Middle frontal gyrus (tissue), 1 donor: Measurements from ENCODE around the gene ADISSP.

Experiments used
- DNase-seq: peaks from one replicate; pipeline ENCODE4 v3.0.0-alpha.2; 2015; ENCODE audit warnings: low spot score; ENCODE audit errors: extremely low spot score

ADISSP gene

DNA sequence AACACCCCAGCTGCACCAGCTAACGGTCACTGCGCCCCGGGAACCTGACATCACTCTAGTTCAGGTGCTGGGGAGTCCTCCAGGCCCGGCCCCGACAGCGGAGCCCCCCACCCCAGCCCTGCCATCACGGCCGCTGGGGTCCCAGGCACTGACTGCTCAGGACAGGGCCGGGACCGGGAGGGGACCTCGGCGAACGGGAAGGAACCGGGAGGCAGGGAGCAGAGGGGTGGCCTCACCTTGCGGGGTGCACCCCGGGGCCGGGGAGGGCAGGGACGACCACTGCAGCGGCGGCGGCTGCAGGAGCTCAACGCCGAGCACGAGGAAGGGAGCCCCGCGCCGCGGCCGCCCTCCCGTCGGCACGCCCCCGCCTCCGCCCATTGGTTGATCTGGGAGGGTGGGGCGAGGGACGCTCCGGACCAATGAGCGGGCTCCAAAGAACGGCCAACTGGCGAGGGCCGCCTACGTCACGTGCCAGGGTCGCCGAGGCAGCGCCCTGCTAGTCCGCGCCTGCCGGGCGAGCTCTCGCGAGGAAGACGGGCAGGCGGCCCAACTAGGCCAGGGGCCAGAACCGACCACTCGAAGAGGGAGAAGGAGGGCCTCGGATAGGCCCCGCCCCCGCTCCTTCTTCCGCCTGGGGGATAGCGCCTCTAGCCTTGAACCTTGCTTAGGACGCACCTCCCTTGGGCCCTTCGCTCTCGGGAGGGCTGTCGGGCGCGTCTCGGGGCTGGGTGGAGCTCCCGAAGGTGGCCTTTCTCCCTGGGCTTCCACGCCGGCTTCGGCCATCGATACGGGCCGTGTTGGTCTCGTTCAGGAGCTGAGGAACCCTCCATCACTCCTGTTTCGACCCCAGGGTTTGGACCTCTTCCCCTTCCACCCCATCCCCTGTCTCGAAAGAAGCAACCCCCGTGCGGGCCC, at the start of gene ADISSP:
Gene ADISSP (minus strand): TSS at position 327 of the 915 bp plus-strand sequence. CDS start 7,653 bp downstream, outside the sequence.
- DNase-seq, result peak; percentile 96

DNA sequence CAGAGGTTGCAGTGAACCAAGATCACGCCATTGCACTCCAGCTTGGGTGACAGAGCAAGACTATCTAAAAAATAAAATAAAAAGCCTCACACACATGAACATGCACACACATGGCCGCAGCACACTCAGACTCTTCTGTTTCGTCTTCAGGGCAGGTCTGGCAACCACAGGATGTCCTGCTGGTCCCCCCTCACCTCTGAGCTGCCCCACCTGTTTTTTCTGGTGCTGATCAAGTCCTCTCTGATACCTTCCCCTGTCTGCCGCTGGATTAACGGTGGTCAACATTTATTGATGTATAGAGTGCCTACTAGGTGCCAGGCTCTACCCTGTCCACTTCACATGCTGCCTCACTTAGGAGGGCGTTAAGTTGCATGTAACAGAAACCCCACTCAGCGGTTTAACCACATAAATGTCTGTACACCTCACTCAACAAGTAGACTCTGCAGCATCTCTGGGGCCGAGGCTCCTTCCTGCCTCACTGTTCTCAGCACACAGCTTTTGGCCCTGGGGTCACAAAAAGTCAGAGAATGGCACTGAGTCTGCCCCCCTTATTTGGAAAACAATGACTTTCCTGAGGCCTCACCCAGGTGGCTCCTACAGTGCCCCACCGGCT, 48.3 kb upstream of the ADISSP start:
- no peak for DNase-seq

DNA sequence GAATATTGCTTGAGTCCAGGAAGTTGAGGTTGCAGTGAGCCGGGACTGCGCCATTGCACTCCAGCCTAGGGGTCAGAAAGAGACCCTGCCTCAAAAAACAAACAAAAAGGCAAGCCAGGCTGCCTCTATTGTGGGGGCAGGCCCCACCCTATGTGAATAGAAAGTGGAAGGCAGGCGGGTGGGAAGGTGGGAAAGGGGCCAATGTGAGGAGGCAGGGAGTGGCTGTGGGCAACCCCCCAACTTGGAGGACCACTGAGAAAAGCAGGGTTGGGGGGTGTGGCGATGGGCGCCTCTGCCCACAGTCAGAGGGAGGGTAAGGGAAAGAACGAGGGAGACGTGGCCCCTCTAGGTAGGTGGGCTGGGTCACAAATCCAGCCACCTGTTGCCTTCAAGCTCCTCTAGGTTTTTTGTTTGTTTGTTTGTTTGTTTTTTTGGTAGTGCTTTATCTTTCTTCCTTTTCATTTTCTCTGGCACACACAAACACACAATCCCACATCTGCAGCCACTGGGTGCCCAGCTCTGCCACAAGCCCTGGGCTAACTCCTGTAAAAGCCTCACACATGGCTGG, 47.5 kb upstream of the ADISSP start:
- DNase-seq, result no peak

DNA sequence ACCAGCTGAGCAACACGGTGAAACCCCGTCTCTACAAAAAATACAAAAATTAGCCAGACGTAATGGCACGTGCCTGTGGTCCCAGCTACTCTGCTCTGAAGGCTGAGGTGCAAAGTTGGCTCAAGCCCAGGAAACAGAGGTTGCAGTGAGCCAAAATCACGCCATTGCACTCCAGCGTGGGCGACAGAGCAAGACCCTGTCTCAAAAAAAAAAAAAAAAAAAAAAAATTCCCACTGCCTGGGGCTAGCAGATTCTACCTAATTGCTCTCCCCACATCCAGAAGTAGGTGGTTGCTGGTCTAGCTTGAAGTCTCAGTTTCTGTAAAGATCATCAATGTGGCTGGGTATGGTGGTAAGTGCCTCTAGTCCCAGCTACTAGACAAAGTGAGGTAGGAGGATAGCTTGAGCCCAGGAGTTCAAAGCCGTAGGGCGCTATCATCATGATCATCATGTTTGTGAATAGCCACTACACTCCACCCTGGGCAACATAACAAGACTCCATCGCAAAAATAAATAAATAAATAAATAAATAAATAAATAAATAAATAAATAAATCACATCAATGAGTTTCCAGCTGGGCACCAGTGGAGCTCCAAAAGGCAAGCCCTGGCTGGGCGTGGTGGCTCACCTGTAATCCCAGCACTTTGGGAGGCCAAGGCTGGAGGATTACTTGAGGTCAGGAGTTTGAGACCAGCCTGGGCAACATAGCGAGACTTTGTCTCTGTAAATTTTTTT, 46.5 kb upstream of the ADISSP start:
- DNase-seq, result no peak

DNA sequence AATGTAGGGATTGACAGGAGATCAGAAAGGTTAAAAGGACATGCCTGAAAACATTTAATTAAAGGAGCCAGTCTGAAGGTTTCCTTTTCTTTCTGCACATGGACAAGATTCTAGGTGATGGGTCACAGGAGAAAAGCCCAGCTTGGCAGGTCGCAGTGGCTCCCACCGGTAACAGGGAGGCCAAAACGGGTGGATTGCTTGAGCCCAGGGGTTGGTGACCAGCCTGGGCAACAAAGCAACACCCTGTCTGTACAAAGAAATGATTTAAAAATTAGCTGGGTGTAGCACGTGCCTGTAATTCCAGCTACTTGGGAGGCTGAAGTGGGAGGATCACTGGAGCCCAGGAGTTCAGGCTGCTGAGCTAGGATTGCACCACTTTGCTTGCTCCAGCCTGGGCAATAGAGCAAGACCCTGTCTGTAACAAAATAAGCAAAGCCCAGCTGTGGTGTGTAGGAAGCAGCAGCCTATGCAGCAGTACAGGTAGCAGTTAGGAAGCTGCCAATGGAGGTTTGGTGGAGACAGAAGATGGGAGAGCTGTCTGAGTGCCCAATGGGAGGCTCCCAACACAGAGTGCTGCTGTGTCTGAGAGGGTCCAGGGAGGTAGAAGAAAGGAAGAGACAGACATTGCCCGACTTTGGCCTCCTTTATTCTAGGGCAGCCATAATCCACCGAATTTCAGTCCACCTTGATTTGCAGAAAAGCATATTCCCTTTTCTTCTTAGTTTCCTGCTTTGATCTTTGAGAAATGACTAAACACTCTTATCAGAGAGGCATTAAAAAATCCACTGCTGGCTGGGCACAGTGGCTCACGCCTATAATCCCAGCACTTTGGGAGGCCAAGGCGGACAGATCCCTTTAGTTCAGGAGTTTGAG, 45.7 kb upstream of the ADISSP start:
- DNase-seq, result no peak

DNA sequence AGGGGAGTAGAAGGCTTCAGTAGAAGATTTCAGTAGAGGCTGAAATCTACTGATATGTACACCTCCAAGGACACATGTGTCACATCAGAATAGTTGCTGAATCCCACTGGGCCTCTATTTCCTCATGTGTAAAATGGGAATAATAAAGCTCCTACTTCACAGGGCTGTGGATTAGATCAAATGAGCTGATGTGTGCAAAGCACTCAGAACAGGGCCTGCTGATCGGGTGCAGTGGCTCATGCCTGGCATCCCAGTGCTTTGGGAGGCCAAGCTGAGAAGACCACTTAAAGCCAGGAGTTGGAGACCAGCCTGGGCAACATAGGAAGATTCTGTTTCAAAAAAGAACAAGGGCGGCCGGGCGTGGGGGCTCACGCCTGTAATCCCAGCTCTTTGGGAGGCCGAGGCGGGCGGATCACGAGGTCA, 44.7 kb upstream of the ADISSP start:
- no peak for DNase-seq

DNA sequence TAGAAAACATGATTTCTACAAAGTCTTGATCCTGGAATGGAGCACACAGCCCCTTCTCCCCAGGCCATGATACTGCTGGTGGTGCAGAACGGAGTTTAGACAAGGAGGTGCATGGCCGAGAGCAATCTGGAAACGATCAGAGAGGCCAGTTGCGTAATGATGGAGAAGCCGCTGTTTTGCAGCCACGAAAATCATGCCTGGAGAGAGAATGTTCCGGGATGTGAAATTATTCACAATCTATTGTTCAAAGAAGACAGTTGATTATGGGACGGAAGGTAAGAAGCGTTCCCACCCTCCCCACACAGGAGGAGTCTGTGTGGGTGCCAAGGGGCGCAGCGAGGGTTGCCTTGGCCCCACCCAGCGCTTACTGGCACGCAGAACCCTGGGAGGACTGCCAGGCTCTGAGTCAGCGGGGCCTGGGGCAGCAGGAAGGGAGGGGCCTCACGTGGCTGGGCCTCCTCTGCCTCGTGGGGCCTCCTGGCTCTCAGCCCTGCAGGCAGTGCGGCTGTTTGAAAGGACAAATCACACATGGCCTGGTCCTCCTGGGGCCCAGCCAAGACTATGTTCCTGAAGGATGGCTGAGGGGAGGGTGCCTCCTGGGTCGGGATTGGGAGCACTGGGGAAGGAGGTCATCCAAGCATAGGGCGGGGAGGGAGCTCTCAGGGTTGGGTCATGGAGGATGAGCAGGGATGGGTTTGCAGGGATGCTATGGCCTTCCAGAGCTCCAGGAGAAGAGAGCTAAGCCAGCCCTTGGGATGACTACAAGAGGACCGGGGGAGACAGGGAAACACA, 44.1 kb upstream of the ADISSP start:
- DNase-seq, result peak; percentile 87

DNA sequence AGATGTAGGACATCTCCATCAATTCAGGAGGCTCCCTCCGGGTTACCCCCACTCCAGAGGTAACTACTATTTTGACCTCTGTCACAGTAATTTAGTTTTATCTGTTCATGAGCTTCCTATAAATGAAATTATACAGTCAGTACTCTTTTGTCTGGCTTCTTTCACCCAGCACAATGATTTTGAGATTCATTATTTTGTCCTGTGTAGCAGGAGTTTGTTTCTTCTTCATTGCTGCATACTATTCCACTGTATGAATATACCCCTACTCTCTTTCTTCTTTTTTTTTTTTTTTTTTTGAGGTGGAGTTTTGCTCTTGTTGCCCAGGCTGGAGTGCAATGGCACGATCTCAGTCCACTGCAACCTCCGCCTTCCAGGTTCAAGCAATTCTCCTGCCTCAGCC, 41.0 kb upstream of the ADISSP start:
- DNase-seq, result no peak

DNA sequence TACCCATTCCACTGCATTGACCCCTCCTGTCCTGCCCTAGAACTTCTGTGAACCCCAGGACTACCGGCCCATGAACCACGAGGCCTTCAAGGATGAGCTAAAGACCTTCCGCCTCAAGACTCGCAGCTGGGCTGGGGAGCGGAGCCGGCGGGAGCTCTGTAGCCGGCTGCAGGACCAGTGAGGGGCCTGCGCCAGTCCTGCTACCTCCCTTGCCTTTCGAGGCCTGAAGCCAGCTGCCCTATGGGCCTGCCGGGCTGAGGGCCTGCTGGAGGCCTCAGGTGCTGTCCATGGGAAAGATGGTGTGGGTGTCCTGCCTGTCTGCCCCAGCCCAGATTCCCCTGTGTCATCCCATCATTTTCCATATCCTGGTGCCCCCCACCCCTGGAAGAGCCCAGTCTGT, 37.2 kb upstream of the ADISSP start:
- no peak for DNase-seq

DNA sequence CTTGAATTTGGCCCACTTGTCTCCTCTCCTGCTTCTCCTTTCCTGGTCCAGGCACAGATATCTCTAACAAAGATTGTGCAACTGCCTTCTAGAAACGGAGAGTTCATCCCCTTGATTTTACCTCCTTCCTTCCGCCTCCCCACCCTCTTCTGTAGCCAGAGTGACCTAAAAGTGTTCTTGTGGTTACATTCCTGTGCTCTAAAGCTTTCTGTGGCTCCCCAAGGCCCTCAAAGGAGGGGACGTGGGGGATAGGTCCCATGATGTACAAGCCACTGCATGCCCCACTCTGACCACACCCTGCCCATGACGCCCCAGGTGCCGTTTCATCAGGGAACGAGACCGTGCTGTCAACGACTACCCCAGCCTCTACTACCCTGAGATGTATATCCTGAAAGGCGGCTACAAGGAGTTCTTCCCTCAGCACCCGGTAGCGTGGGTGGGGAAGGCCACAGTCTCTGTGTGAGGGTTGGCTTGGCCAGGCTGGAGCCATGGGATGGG, 36.8 kb upstream of the ADISSP start:
- DNase-seq, result no peak

DNA sequence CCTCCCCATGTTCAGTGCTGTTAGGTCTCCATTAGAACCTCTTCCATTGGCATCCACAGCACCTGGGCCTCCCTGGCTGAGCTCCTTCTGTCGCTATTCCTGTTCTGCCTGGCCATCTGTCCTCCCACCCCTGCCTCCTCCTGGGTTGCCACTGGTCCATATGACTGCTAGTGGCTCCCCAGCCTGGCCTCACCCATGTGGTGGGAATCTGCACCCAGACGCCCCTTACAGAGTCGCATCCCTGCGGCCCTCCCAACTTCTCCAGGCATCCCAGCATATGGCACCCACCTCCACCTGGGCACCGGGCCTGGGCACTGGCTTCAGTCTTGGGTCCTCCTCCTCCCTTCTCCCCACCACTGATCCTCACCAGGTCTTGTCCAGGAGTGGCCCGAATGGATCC, 36.3 kb upstream of the ADISSP start:
- DNase-seq, result no peak

DNA sequence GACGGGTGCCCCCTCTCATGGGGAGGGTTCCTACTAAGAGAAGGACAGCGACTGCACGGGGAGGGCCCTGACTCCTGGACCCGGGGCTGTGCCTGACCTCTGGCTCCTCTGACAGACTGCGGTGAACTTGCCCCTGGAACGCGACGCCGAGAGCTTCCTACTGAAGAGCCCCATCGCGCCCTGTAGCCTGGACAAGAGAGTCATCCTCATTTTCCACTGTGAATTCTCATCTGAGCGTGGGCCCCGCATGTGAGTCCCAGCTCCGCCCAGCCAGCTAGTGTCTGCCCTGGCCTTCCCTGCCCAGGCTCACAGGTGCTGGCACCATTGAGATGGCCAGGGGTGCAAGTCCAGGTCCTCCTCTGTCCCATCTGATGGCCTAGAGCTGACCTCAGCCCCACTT, 35.7 kb upstream of the ADISSP start:
- no peak for DNase-seq

DNA sequence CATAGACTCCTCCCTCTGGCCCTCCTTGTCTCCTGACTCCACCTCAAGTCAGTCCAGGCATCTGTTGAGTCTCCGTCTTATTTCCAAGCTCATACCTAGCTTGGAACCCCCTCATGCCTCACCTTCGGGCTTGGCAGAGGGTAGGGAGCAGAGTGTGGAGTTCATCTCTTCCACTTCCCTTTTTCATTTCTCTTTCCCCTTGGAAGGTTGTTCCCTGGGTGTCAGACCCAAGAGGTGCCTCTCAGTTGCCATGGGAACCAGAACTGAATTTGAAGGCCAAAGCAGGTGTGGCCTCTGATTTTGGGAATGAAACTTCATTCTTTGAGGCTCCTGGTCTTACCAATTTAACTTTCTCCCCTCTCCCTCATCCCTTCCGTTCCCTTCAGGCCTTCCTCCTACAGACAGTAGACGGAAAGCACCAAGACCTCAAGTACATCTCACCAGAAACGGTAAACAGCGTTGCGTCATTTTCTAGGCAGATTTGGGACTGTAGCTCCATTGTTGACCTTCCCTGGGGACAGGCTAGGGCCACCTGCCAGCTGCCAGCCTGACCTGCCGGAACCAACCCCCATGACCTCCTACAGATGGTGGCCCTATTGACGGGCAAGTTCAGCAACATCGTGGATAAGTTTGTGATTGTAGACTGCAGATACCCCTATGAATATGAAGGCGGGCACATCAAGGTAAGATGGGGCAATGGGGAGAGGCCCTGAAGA, 35.1 kb upstream of the ADISSP start:
- no peak for DNase-seq

DNA sequence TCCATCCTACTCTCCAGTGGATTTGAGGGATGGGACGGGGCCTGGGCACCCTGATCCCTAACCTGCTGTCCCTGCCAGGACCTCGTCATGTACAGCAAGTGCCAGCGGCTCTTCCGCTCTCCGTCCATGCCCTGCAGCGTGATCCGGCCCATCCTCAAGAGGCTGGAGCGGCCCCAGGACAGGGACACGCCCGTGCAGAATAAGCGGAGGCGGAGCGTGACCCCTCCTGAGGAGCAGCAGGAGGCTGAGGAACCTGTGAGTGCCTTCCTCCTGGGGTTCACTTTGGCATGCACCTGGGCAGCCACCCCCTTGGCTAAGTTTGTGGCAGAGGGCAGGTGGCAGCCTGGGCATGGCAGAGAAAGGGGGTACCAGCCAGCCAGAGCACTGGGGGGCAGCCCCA, 34.3 kb upstream of the ADISSP start:
- no peak for DNase-seq

DNA sequence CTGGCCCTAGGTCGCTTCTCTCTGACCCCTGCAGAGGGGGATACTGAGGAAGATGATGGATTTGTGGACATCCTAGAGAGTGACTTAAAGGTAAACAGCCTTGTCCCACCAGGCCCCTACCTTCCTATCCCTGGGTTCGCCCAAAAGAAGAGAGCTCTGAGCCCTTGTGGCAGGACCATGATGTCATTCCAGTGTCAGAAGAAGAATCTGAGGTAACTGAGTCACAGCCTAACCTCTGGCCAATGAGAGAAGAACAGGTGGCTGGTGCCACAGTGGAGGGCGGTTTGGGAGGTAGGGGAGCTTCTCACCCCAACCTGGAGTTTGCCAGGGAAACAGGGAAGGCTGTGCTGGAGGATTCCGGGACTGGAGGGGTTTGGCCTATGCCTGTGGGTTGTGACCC, 33.7 kb upstream of the ADISSP start:
- no peak for DNase-seq

DNA sequence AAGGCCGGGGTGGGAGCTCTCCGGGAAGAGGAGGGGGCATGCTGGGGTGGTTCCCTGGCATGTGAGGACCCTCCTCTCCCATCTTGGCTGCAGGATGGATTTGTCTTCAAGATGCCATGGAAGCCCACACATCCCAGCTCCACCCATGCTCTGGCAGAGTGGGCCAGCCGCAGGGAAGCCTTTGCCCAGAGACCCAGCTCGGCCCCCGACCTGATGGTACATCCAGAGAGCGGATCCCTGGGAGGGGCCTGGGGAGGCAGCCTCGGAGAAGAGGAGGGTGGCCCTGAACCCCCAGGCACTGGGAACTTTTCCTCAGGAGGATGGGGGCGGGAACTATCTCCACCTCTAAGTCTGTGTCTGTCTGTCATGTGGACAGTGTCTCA, 33.3 kb upstream of the ADISSP start:
- DNase-seq, result no peak

DNA sequence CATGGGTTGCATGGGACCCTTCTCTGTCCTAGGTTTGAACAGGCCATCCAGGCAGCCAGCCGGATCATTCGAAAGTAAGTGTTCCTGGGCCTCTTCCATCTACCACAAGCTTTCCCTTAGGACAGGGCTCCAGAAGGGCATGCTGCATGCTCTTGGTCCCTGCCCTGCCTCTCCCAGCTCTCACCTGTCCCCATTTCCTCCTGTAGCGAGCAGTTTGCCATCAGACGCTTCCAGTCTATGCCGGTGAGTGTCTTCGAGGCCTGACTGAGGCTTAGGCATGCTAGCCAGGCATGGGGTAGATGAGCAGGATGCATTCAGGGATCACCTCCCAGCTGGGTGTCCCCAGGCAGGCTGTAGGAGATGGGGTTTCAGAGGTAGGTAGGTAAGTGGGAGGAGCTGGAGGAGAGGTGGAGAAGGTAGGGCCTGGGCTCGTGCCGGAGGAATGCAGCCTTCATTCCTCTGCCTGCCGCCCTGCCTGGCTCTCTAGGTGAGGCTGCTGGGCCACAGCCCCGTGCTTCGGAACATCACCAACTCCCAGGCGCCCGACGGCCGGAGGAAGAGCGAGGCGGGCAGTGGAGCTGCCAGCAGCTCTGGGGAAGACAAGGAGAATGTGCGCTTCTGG, 32.8 kb upstream of the ADISSP start:
- no peak for DNase-seq

DNA sequence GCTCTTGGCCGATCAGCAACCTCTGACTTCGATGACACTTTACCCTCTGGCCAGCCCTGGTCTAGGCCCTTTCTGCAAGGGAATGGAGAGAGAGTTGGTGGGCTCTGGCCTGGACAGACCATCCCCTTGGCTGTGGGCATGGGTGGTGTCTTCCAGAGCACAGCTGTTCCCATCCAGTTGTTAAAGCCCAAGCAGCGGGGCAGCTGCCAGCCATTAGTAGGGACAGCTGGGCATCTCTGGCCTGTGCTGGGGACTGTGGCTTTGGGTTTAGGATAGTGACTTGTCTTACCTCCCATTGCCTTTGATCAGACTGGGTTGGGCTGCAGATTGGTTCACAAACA, 31.3 kb upstream of the ADISSP start:
- no peak for DNase-seq

DNA sequence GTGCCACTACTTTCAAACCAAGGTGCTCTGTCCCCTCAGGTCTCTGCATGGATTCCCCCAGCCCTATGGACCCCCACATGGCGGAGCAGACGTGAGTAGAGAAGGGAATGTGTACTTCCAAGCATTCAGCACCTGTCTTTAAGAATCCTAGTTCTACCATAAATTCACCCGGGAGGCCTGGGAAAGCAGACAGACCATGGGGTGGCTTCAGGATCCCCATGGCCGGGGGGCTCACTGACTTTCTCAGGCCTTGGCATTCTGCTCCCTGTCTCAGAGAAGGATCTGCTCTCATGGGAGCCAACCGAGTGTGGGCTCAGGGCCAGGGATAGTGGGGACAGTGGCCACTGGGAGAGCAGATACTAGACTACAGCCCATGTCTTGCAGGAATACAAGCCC, 30.8 kb upstream of the ADISSP start:
- no peak for DNase-seq
